ENCODE results near the gene DPT.

GRCh38 chr1:168772428-168773060 is 43.5 kb upstream of the DPT start:
- TF ChIP-seq CTCF (IDR thresholded peaks at IDR 0.05) (no peak), POLR2A (IDR thresholded peaks at IDR 0.05) (no peak)
